ENCODE results near the gene MAP6. TPM values are rescaled to one million over a fixed set of nuclear protein-coding genes. Genes with fewer than 3 reads are reported as not detected.

MAP6 gene
- total RNA-seq, 1 donor from 2014 or later = not detected

GRCh38 chr11:75644370-75644769 is 24.5 kb downstream of the MAP6 start:
- H3K4me3 ChIP-seq (ENCODE audit: low read depth, low read length) = no peak overlapping the region
- FAIRE-seq (no peak), DNase-seq (ENCODE audit: low read depth) (no peak)
- TF ChIP-seq CTCF (IDR thresholded peaks at IDR 0.05; ENCODE audit: insufficient read depth, low read length, severe bottlenecking) = no peak
- H3K27me3 ChIP-seq (ENCODE audit: control insufficient read depth, insufficient read depth, low read length) = no peaks in the 10 kb centered on the region
- H3K36me3 ChIP-seq (ENCODE audit: control insufficient read depth, insufficient read depth, low read length) = no peaks in the 10 kb centered on the region

GRCh38 chr11:75642402-75643113 is 26.3 kb downstream of the MAP6 start:
- peak; percentile 60 for FAIRE-seq
- no peaks in the 10 kb centered on the region for H3K27me3 ChIP-seq (ENCODE audit: control insufficient read depth, insufficient read depth, low read length)
- H3K36me3 ChIP-seq (ENCODE audit: control insufficient read depth, insufficient read depth, low read length) = no peaks in the 10 kb centered on the region
- no peak overlapping the region for H3K4me3 ChIP-seq (ENCODE audit: low read depth, low read length)
- no peak for TF ChIP-seq CTCF (IDR thresholded peaks at IDR 0.05; ENCODE audit: insufficient read depth, low read length, severe bottlenecking)
- DNase-seq (ENCODE audit: low read depth) = no peak

GRCh38 chr11:75639762-75640181 is 29.1 kb downstream of the MAP6 start:
- no peak for DNase-seq (ENCODE audit: low read depth)
- no peak for TF ChIP-seq CTCF (IDR thresholded peaks at IDR 0.05; ENCODE audit: insufficient read depth, low read length, severe bottlenecking)
- Histone ChIP-seq H3K4me3 (ENCODE audit: low read depth, low read length) (no peak overlapping the region), H3K27me3 (ENCODE audit: control insufficient read depth, insufficient read depth, low read length) (no peaks in the 10 kb centered on the region), H3K36me3 (ENCODE audit: control insufficient read depth, insufficient read depth, low read length) (no peaks in the 10 kb centered on the region)
- FAIRE-seq = no peak

- no peaks in the 10 kb centered on the region for H3K27me3 ChIP-seq (ENCODE audit: control insufficient read depth, insufficient read depth, low read length)
- FAIRE-seq (no peak), DNase-seq (ENCODE audit: low read depth) (no peak)
- no peaks in the 10 kb centered on the region for H3K36me3 ChIP-seq (ENCODE audit: control insufficient read depth, insufficient read depth, low read length)
- H3K4me3 ChIP-seq (ENCODE audit: low read depth, low read length) = no peak overlapping the region
- no peak for TF ChIP-seq CTCF (IDR thresholded peaks at IDR 0.05; ENCODE audit: insufficient read depth, low read length, severe bottlenecking)
These were observed 30.8 kb downstream of the MAP6 start for GRCh38 chr11:75637998-75638397.

- no peak for FAIRE-seq
- H3K4me3 ChIP-seq (ENCODE audit: low read depth, low read length) = no peak overlapping the region
- no peak for TF ChIP-seq CTCF (IDR thresholded peaks at IDR 0.05; ENCODE audit: insufficient read depth, low read length, severe bottlenecking)
- H3K36me3 ChIP-seq (ENCODE audit: control insufficient read depth, insufficient read depth, low read length) = no peaks in the 10 kb centered on the region
- H3K27me3 ChIP-seq (ENCODE audit: control insufficient read depth, insufficient read depth, low read length) = no peaks in the 10 kb centered on the region
- DNase-seq (ENCODE audit: low read depth) = peak; percentile 36
These were observed 33.6 kb downstream of the MAP6 start for GRCh38 chr11:75635066-75635862.
